BJ (cell line): ENCODE results near the gene TUBB4B. TPM values are rescaled to one million over a fixed set of nuclear protein-coding genes. Genes with fewer than 3 reads are reported as not detected.

Experiments used
- CTCF ChIA-PET: fragments of 350-600 bp; formaldehyde crosslinking; extraction: SDS; loops from one replicate; lab custom pipeline; 2021; ENCODE audit warnings: antibody characterized with exemption, inconsistent platforms; lab: Yijun Ruan, JAX
- POLR2A ChIA-PET: fragments of 300-600 bp; sonication (Branson Sonifier 250); formaldehyde crosslinking; extraction: SDS; loops from one replicate; lab custom pipeline; 2021; ENCODE audit warnings: antibody characterized with exemption; lab: Charles Lee
- DNase-seq: peaks from one replicate; pipeline ENCODE4 v3.0.0-alpha.2; 2011; ENCODE audit warnings: low read depth
- H3K27me3 ChIP-seq: 2 replicates; pipeline ENCODE4 v1.6.0; 2011; ENCODE audit warnings: low read length; ENCODE audit not compliant: control insufficient read depth, insufficient read depth
- H3K36me3 ChIP-seq: 2 replicates; pipeline ENCODE4 v1.5.1; 2011; ENCODE audit warnings: low read length; ENCODE audit not compliant: control insufficient read depth, insufficient read depth
- H3K4me3 ChIP-seq: 2 replicates; pipeline ENCODE4 v1.5.1; 2011; ENCODE audit warnings: low read depth, mild to moderate bottlenecking, control low read depth, low read length
- polyA plus RNA-seq: library from polyadenylated mRNA; depleted of rRNA; stranded (reverse); fragments of >200 nt; gene quantifications from 2 replicates; pipeline ENCODE4 v1.2.3, GENCODE V29; 2011
- TF ChIP-seq, protein P1 (sequence below): IDR thresholded peaks from 2 replicates; pipeline ENCODE4 v1.5.1; 2011; ENCODE audit warnings: low read depth, mild to moderate bottlenecking, control low read depth, inconsistent platforms, low read length, moderate library complexity; ENCODE audit not compliant: insufficient read depth

The TUBB4B gene
- polyA plus RNA-seq, 1 experiment = 385 TPM

DNA sequence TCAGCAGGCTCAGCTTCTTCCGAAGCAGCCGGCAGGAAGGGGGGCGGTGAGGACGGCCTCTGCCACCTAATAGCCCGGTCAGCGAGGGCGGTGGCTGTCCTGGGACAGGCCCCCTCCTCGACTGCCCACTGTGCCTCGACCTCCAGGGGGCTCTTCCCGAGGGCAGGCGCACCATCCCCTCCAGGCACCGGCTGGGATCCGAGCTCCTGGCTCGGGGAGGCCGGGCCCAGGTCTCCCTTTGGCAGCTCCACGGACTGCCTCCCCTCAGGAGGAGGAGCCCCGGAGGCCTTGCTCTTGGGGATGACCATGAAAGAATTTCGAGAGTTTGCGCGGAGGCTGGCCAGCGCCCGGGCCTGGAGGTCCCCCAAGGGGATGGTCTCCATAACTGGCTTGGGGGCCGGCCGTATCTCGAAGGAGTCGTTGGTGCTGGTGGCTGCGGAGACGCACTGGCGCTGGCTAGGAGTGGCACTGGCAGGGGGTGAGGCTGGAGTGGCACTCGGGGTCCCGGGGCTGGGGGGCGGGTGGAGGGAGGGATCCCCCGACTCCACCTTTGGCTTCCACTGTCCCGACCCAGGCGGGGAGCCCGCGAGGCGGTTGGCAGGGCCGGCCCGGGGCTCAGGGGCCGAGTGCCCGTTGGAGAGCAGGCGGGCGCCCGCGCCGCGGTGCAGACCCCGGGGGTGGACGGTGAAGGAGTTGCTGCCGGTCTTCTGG lies 41.5 kb upstream of the TUBB4B start:
- H3K27me3 ChIP-seq = no peaks in the 10 kb centered on the region
- TF ChIP-seq, protein P1, sequence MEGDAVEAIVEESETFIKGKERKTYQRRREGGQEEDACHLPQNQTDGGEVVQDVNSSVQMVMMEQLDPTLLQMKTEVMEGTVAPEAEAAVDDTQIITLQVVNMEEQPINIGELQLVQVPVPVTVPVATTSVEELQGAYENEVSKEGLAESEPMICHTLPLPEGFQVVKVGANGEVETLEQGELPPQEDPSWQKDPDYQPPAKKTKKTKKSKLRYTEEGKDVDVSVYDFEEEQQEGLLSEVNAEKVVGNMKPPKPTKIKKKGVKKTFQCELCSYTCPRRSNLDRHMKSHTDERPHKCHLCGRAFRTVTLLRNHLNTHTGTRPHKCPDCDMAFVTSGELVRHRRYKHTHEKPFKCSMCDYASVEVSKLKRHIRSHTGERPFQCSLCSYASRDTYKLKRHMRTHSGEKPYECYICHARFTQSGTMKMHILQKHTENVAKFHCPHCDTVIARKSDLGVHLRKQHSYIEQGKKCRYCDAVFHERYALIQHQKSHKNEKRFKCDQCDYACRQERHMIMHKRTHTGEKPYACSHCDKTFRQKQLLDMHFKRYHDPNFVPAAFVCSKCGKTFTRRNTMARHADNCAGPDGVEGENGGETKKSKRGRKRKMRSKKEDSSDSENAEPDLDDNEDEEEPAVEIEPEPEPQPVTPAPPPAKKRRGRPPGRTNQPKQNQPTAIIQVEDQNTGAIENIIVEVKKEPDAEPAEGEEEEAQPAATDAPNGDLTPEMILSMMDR = no peak

DNA sequence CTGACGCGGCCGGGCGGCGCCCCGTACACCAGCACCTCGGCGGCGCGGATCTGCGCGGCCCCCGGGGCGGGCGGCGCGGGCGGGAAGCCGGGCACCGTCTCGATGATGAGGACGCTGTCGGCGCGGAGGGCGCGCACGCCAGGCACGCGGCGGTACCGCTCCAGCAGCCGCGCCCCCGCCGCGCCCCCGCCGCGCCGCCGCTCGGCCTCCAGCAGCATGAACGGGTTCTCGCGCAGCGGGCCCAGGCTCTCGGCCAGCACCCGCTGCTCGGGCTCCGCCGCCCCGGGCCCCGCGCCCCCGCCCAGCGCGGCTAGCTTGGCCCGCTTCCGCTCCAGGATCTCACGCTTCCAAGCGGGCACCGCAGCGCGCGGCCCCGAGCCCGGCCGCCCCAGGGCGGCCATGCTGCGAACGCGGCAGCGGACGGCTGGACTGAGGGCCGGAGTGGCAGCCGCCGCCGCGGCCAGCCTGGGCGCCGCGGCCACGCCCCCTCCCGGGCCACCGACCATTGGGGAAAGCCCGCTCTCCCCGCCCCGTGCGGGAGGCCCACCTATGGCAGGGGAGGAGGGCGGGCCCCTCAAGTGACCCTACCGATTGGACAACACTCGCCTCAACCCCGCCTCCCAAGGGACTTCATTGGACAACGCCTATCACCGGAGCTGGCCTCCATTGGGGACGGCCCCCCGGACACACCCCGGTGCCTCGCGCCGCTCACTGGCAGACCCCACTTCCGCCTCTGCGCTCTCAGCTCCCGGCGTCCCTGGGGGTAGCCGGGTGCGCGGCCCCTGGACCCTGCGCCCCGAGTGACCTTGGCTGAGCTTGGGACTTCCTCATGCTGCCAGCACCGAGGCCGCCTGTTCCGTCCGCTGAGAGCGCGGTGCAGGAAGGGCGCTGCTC lies 40.5 kb upstream of the TUBB4B start, which contains the start of gene TPRN:
Gene TPRN, minus strand, starts transcription at position 431 of the 894 bp plus-strand sequence. Its CDS starts 30 bp downstream, at position 401.
- ChIA-PET POLR2A (interaction anchor here (0.7 kb wide), 1 partner anchor 93 kb away, joined by 4 read pairs; no protein-coding TSS in a partner anchor), CTCF (interaction anchor here (0.7 to 1.0 kb wide), 2 partner anchors 27 to 154 kb away, joined by 3 to 4 read pairs; partner anchors contain the start of gene RNF224)
- TF ChIP-seq, protein P1 = no peak
- DNase-seq = peak; percentile 89
- Histone ChIP-seq H3K4me3 (peak within 1 kb of the TSS; percentile 61), H3K27me3 (no peaks in the 10 kb centered on the region), H3K36me3 (no peaks in the 10 kb centered on the region; the same call in 1 of the 2 replicates)

More for the DNA sequence above, 41.5 kb upstream of the TUBB4B start:
- DNase-seq = no peak
- POLR2A ChIA-PET = interaction anchor here (1.0 kb wide), 1 partner anchor 10 kb away, joined by 3 read pairs; no protein-coding TSS in a partner anchor
- CTCF ChIA-PET = interaction anchor here (0.8 to 1.0 kb wide), 2 partner anchors 11 to 22 kb away, joined by 3 read pairs; no protein-coding TSS in a partner anchor
- H3K36me3 ChIP-seq = no peaks in the 10 kb centered on the region; the same call in 1 of the 2 replicates
- peak overlapping the region; percentile 52 for H3K4me3 ChIP-seq

DNA sequence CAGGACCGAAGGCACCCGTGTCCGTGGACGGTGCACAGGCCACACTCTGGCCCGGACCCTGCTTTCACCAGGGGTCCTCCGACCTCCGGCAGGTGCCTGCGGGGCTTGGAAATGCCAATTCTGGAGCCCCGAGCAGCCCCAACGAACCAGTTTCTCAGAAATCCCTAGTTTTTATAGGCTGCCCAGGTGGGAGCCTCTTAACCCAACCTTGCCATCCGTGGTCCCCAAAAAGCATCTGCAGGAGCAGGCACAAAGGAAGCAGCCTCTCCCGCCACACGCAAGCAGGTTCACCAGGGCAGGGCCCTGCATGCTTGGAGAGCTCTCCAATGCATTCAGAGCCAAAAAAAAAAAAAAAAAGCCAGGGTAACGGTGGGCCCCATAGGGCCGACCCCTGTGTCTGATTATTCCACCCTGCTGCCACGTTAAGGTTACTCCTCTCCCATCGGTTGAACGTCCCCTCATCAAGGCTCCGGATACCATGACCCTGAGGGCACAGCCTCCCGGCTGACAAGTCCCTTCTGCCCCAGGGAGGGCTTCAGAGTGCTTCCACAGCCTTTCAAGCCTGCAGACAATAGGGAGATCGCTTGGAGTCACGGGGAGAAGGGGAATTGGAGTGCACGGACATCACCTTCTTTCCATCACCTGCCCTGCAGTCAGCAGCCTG lies 39.8 kb upstream of the TUBB4B start:
- ChIA-PET POLR2A (interaction anchor here (0.6 to 0.7 kb wide), 2 partner anchors 22 to 92 kb away, joined by 4 to 7 read pairs; no protein-coding TSS in a partner anchor), CTCF (interaction anchor here (0.7 to 1.0 kb wide), 2 partner anchors 26 to 155 kb away, joined by 3 to 4 read pairs; partner anchors contain the start of gene RNF224)
- Histone ChIP-seq H3K27me3 (no peaks in the 10 kb centered on the region), H3K4me3 (peak overlapping the region; percentile 61), H3K36me3 (no peaks in the 10 kb centered on the region)
- DNase-seq = no peak
- TF ChIP-seq, protein P1 = no peak

DNA sequence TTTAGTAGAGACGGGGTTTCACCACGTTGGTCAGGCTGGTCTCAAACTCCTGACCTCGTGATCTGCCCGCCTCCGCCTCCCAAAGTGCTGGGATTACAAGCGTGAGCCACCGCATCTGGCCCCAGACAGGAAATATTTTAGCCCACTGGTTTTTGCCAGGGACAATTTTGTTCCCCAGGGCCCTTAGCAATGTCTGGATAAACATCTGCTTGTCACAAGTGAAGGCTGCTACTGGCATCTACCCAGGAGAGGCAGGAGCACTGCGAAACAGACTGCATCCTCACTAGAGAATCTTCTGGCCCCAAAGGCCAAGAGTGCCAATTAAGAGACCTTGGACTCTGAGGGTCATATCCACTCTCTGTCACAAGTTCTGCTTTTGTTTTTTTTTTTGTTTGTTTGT lies 38.1 kb upstream of the TUBB4B start:
- no peak for DNase-seq
- no peaks in the 10 kb centered on the region for H3K27me3 ChIP-seq
- TF ChIP-seq, protein P1 = no peak
- POLR2A ChIA-PET = no interaction called here
- H3K4me3 ChIP-seq = no peak overlapping the region
- CTCF ChIA-PET = interaction anchor here (1.5 kb wide), 1 partner anchor 24 kb away, joined by 3 read pairs; no protein-coding TSS in a partner anchor
- no peaks in the 10 kb centered on the region for H3K36me3 ChIP-seq
